Measurements from ENCODE around the gene TIPRL.
A peak's percentile ranks its signal among the peaks of the same experiment; 100 is the strongest.

TIPRL gene

DNA sequence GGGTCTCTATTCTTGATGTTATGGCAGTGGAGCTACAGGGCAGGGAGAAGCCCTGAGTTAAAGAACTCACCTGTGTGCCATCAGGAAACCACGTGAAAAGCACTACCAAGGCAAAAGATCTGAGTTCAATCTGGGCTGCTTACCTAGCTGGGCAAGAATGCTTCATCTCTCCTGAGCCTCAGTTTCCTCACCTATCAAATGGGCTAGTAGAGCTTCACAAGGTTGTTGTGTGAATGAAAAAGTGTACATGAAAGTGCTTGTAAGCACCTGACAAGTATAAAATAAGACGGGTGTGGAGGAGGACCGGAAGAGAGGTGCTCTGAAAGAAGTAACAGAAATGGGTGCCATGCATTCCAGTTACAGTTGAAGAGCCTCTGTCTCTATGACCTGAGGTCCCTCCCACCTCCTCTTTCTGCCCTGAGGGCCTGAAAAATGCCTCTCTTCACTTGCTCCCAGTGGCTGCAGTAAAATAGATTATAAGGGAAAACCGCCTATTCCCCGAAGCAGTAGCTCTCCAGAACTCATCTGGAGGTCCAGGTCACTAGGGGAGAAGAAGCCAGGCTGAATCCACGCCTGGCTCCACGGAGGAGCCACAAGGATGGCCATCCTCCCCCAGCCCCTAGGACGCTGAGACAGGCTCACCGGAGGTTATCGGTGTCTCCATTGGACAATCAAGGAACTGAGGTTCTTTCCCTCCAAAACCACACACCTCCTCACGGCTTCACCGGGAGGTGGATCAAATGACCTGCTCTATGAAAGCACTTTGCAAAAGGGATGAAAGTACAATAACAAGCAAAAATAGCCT, 43.4 kb upstream of the TIPRL start:
- no peak for DNase-seq (ENCODE audit: low spot score)
- ATAC-seq (ENCODE audit: low read depth): peak; percentile 22
- no peaks in the 10 kb centered on the region for H3K27me3 ChIP-seq (ENCODE audit: insufficient read depth, poor library complexity, severe bottlenecking)

DNA sequence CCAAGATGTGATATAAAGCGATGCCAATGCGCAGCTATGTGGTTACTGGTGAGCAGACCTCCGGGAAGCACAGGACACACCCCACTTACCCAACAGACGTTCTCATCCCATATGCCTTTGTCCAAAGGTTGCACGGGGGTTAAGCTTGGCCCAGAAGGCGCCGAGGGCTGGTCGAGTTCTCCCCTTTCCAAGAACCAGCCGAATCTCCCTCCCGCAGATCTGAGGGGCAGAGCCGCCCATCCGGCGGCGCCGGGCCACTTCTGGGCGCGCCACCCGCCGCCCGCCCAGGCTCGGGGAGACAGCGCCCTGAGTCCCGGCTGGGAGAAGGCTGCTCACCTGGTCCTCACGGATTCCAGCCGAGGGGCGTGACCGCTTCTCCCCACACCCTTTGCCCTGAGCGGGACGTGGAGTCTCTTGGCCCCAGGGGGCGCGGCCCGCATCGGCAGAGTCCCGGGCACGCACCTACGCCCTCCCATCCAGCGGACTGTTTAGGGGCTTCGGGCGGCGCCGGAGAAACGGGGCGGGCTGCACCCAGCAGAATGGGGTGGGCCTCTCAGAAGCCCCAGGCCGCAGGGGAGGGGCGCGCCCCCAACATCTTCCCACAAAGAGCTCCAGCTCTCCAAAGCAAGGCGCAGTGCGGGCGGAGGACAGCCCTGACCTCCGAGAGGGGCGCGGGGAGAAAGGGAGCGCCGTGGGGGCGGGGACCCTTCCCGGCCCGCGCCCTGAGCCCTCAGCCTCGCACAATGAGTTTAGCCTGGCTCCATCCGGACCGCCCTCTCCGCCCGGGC, 42.6 kb upstream of the TIPRL start:
- Histone ChIP-seq H3K4me3 (ENCODE audit: severe bottlenecking) (peak overlapping the region; percentile 70), H3K27me3 (ENCODE audit: insufficient read depth, poor library complexity, severe bottlenecking) (no peaks in the 10 kb centered on the region), H3K4me1 (ENCODE audit: insufficient read depth, poor library complexity, severe bottlenecking) (peaks cover 12% of the 10 kb centered on the region), H3K27ac (ENCODE audit: poor library complexity, severe bottlenecking) (peak overlapping the region; percentile 64), H3K36me3 (ENCODE audit: low read depth) (peaks cover 9% of the 10 kb centered on the region), H3K9me3 (ENCODE audit: severe bottlenecking) (no peaks in the 10 kb centered on the region)
- ATAC-seq (ENCODE audit: low read depth): peak; percentile 64
- no peak for DNase-seq (ENCODE audit: low spot score)
- TF ChIP-seq, protein P1, sequence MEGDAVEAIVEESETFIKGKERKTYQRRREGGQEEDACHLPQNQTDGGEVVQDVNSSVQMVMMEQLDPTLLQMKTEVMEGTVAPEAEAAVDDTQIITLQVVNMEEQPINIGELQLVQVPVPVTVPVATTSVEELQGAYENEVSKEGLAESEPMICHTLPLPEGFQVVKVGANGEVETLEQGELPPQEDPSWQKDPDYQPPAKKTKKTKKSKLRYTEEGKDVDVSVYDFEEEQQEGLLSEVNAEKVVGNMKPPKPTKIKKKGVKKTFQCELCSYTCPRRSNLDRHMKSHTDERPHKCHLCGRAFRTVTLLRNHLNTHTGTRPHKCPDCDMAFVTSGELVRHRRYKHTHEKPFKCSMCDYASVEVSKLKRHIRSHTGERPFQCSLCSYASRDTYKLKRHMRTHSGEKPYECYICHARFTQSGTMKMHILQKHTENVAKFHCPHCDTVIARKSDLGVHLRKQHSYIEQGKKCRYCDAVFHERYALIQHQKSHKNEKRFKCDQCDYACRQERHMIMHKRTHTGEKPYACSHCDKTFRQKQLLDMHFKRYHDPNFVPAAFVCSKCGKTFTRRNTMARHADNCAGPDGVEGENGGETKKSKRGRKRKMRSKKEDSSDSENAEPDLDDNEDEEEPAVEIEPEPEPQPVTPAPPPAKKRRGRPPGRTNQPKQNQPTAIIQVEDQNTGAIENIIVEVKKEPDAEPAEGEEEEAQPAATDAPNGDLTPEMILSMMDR (IDR thresholded peaks at IDR 0.05; ENCODE audit: poor library complexity, severe bottlenecking): no peak

More for the DNA sequence above, 43.4 kb upstream of the TIPRL start:
- Histone ChIP-seq H3K9me3 (ENCODE audit: severe bottlenecking) (no peaks in the 10 kb centered on the region), H3K36me3 (ENCODE audit: low read depth) (peaks cover 9% of the 10 kb centered on the region), H3K4me3 (ENCODE audit: severe bottlenecking) (peak overlapping the region; percentile 70), H3K27ac (ENCODE audit: poor library complexity, severe bottlenecking) (peak overlapping the region; percentile 64), H3K4me1 (ENCODE audit: insufficient read depth, poor library complexity, severe bottlenecking) (peaks cover 12% of the 10 kb centered on the region)
- TF ChIP-seq, protein P1 (IDR thresholded peaks at IDR 0.05; ENCODE audit: poor library complexity, severe bottlenecking): no peak

DNA sequence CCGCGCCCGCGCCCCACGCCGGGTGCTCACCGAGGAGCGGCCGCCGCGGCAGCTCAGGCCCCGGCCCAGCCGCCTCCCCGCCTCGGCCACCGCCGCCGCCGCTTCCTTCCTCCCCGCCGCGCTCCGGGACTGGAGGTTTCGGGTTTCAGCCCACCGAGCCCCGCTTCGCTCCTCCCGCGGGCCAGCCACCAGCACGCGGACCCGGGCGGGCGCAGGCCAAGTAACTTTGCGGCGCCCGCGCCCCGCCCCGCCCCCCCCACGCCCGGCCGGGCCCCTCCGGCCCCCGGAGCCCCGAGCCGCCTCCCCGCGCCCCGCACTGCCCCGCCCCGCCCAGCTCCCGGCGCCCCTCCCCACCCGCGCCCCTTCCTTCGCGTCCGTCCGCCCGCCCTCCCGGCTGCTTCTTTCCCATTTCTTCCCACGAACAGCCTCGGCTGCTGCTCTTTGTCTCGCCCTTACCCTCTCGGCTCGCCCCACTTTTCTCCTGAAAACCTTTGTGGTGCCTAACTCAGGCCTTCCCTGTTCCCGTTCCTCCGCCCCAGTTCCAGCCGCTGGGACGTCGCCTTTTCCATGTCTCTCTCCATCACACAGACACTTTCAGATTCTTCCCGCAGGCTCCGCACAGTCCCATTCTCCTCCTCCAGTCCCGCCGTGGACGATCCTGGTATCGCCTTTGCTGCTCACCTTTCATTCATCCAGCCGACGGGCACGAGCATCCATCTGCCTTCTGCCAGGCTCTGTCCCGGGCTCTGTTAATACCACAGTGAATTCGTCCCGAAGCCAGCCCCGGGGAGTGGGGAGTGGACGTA, 41.9 kb upstream of the TIPRL start, which contains the start of gene GPR161:
GPR161 (minus strand) TSS at position 222 of the 806 bp plus-strand sequence. CDS start 32,080 bp downstream, outside the sequence.
- peak within 1 kb of the TSS; percentile 64 for H3K27ac ChIP-seq (ENCODE audit: poor library complexity, severe bottlenecking)
- ATAC-seq (ENCODE audit: low read depth): peak; percentile 68

DNA sequence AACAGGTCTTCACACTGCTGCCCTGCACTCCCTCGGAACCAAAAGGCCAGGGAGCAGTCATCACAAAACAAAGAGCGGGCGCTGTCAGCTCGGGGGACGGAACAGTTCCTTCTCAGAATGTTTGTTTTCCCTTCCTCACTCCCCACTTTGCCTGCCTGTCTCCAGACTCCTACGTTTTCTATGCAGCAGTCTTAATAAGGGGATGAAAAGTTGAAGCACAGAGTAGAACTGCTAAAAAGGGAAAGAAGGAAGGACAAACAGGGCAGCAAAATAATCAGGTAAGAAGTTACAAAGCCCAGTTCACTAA, 41.3 kb upstream of the TIPRL start:
- TF ChIP-seq, protein P1 (IDR thresholded peaks at IDR 0.05; ENCODE audit: poor library complexity, severe bottlenecking): no peak
- H3K27me3 ChIP-seq (ENCODE audit: insufficient read depth, poor library complexity, severe bottlenecking): no peaks in the 10 kb centered on the region
- H3K36me3 ChIP-seq (ENCODE audit: low read depth): peaks cover 9% of the 10 kb centered on the region
- H3K27ac ChIP-seq (ENCODE audit: poor library complexity, severe bottlenecking): peak overlapping the region; percentile 64
- H3K4me3 ChIP-seq (ENCODE audit: severe bottlenecking): peak overlapping the region; percentile 70
- peaks cover 12% of the 10 kb centered on the region for H3K4me1 ChIP-seq (ENCODE audit: insufficient read depth, poor library complexity, severe bottlenecking)
- H3K9me3 ChIP-seq (ENCODE audit: severe bottlenecking): no peaks in the 10 kb centered on the region
- ATAC-seq (ENCODE audit: low read depth): no peak
- no peak for DNase-seq (ENCODE audit: low spot score)

More for the DNA sequence above, 41.9 kb upstream of the TIPRL start, which contains the start of gene GPR161:
- no peaks in the 10 kb centered on the region for H3K27me3 ChIP-seq (ENCODE audit: insufficient read depth, poor library complexity, severe bottlenecking)
- peaks cover 9% of the 10 kb centered on the region for H3K36me3 ChIP-seq (ENCODE audit: low read depth)
- H3K4me1 ChIP-seq (ENCODE audit: insufficient read depth, poor library complexity, severe bottlenecking): peaks cover 12% of the 10 kb centered on the region
- DNase-seq (ENCODE audit: low spot score): peak; percentile 72
- peak within 1 kb of the TSS; percentile 70 for H3K4me3 ChIP-seq (ENCODE audit: severe bottlenecking)
- H3K9me3 ChIP-seq (ENCODE audit: severe bottlenecking): no peaks in the 10 kb centered on the region
- TF ChIP-seq, protein P1 (IDR thresholded peaks at IDR 0.05; ENCODE audit: poor library complexity, severe bottlenecking): no peak

Measured in RWPE2 (cell line).